ENCODE measurements around the gene ADAM12.

- TF ChIP-seq POLR2A (IDR thresholded peaks at IDR 0.05) (no peak), CTCF (IDR thresholded peaks at IDR 0.05) (no peak)
These were observed 383.5 kb downstream of the ADAM12 start for GRCh38 chr10:126004752-126005151.
